Immature natural killer cell (primary cell): Measurements from ENCODE around the gene ZNF592. TPM values are rescaled to one million over a fixed set of nuclear protein-coding genes. Genes with fewer than 3 reads are reported as not detected.

Experiments
- DNase-seq, 3 donors: peaks; one replicate each; pipeline ENCODE4 v3.0.0; 2022; ENCODE audit warnings: mixed read lengths in 1 of 3
- H3K27ac Mint-ChIP-seq, 6 donors: one replicate each; pipeline ENCODE4 v1.8.0; 2020; ENCODE audit warnings: mixed read lengths in 6 of 6, mild to moderate bottlenecking in 5 of 6, inconsistent platforms in 4 of 6, moderate library complexity in 3 of 6
- H3K27me3 Mint-ChIP-seq, 3 donors: one replicate each; pipeline ENCODE4 v1.8.0; 2020 to 2021; ENCODE audit warnings: low read depth in 3 of 3, mild to moderate bottlenecking in 3 of 3, mixed read lengths in 3 of 3, moderate library complexity in 3 of 3, inconsistent platforms in 1 of 3
- H3K36me3 Mint-ChIP-seq, 3 donors: one replicate each; pipeline ENCODE4 v1.8.0; 2020; ENCODE audit warnings: mixed read lengths in 3 of 3, inconsistent platforms in 2 of 3, mild to moderate bottlenecking in 2 of 3
- H3K4me1 Mint-ChIP-seq, 2 donors: one replicate each; pipeline ENCODE4 v1.8.0; 2020; ENCODE audit warnings: inconsistent platforms in 2 of 2, mild to moderate bottlenecking in 2 of 2, mixed read lengths in 2 of 2, moderate library complexity in 1 of 2
- H3K4me3 Mint-ChIP-seq, 5 donors: one replicate each; pipeline ENCODE4 v1.8.0; 2020; ENCODE audit warnings: mild to moderate bottlenecking in 5 of 5, mixed read lengths in 5 of 5, inconsistent platforms in 3 of 5, moderate library complexity in 3 of 5
- H3K9me3 Mint-ChIP-seq, 6 donors: one replicate each; pipeline ENCODE4 v1.8.0; 2020; ENCODE audit warnings: mild to moderate bottlenecking in 6 of 6, mixed read lengths in 6 of 6, inconsistent platforms in 4 of 6, moderate library complexity in 3 of 6
- polyA plus RNA-seq, 3 donors: library from polyadenylated mRNA; unstranded; fragments of 300-500 nt; fragmentation: Illumina TruSeq; gene quantifications; one replicate each; pipeline ENCODE4 v1.2.3, GENCODE V29; 2021

The ZNF592 gene, protein sequence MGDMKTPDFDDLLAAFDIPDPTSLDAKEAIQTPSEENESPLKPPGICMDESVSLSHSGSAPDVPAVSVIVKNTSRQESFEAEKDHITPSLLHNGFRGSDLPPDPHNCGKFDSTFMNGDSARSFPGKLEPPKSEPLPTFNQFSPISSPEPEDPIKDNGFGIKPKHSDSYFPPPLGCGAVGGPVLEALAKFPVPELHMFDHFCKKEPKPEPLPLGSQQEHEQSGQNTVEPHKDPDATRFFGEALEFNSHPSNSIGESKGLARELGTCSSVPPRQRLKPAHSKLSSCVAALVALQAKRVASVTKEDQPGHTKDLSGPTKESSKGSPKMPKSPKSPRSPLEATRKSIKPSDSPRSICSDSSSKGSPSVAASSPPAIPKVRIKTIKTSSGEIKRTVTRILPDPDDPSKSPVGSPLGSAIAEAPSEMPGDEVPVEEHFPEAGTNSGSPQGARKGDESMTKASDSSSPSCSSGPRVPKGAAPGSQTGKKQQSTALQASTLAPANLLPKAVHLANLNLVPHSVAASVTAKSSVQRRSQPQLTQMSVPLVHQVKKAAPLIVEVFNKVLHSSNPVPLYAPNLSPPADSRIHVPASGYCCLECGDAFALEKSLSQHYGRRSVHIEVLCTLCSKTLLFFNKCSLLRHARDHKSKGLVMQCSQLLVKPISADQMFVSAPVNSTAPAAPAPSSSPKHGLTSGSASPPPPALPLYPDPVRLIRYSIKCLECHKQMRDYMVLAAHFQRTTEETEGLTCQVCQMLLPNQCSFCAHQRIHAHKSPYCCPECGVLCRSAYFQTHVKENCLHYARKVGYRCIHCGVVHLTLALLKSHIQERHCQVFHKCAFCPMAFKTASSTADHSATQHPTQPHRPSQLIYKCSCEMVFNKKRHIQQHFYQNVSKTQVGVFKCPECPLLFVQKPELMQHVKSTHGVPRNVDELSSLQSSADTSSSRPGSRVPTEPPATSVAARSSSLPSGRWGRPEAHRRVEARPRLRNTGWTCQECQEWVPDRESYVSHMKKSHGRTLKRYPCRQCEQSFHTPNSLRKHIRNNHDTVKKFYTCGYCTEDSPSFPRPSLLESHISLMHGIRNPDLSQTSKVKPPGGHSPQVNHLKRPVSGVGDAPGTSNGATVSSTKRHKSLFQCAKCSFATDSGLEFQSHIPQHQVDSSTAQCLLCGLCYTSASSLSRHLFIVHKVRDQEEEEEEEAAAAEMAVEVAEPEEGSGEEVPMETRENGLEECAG (N-terminal part only)
- 1 to 10 TPM; 2.1 to 10.0 (median 2.4) TPM for polyA plus RNA-seq

DNA sequence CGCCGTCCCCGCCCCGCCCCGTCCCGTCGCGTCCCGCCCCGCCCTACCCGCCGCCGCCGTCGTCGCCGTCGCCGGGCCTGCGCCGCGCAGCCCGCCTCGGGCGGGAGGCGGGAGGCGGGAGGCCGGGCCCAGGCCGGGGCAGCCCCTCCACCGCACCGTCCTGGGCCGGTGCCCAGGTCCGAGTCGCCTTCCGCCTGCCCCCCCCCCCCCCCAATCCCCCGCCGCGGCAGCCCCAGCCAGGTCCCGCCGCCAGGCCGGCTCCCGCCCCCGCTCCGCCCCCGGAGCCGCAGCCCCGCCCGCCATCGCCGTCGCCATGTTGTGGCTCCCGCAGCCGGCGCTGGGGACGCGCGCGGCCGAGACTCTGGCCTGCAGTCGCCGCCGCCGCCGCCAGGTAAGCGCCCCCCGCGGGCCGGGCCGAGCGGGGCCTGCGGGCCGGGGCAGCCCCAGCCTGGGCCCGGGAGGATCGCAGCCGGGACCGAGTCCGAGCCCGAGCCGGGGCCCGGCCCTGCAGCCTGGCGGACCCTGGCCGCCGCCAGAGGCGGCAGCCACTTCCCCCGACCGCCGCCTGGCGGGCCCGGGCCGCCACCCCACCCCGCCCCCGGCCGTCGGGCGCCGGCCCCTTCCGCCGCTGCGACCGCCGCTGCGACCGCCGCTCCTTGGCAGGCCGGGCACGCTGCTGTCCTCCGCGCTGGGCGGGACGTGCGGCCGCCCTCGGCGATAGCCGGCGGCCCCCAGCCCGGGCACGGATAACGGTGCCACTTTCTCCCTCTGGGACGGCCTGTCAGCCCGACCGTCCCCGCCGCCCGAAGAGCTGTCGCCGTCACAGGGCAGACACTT lies at the start of gene ZNF592:
ZNF592 (plus strand) TSS at position 319 of the 837 bp plus-strand sequence. CDS start 34,084 bp downstream, outside the sequence.
- Mint-ChIP-seq H3K9me3 (no peaks in the 10 kb centered on the region), H3K27ac (peak within 1 kb of the TSS; percentile 96 to 99 (median 98)), H3K36me3 (peaks cover 0 to 3% (median 0%) of the 10 kb centered on the region in 3 donors), H3K27me3 (peaks cover 8 to 20% (median 19%) of the 10 kb centered on the region in 3 donors), H3K4me1 (peaks cover 54 to 73% of the 10 kb centered on the region in 2 donors), H3K4me3 (peak within 1 kb of the TSS; percentile 97 to 98 (median 98))
- peak; percentile 84 to 85 (median 85) for DNase-seq

DNA sequence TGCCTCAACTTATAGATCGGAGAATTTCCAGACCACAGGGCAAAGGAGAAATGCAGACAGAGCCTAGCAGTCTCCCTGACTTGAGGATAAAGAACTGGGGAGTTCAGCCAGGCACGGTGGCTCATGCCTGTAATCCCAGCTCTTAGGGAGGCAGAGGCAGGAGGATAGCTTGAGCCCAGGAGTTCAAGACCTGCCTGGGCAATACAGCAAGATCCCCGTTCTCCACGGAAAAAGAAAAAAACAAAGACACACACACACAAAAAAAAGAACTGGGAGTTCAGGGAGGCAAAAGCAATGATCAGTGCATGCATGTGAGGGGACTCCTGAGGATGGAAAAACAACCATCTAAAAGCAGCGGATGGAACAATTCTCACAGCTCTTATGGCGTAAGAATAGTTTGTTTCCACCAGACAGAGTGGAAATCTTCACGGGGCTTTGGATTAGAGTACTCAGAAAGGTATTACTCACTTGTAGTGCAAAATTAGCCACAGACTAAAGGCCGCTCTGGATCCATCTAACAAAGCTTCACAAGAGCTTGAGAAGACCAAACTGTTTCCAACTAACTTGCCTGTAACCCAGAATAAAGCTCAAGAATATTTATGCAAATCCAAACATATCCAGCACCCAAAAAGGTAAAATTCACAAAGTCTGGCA lies 48.7 kb upstream of the ZNF592 start:
- Mint-ChIP-seq H3K27ac (peak overlapping the region in 5 of 6 donors; percentile 1 to 53 (median 5)), H3K36me3 (peaks cover 0 to 3% (median 0%) of the 10 kb centered on the region in 3 donors), H3K27me3 (no peaks in the 10 kb centered on the region), H3K9me3 (no peaks in the 10 kb centered on the region), H3K4me1 (peaks cover 61 to 81% of the 10 kb centered on the region in 2 donors), H3K4me3 (peak overlapping the region in 1 of 5 donors; percentile 2)
- DNase-seq = no peak

DNA sequence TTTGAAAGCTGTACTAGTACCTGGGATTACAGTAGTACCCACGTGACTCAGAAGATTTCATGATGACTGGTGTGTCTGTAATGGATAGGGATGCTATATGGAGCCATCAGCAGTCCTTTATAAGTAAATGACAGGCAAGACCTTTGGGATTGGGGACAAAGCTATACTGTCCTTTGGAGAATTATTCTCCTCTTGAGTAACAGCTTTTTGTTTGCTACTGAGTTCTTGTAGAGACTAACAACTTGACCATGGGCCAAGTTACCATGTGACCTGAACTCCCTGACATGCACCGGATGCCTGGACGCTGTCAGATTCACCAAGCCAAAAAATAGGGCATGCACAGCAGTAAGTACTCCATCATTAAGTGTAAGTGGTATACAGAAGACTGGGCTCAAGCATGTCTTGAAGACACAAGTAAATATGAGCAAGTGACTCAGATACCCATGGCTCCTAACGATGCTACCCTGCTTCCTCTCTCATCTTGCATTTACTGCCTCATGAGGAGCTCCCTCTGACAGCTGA lies 45.4 kb upstream of the ZNF592 start:
- H3K27me3 Mint-ChIP-seq = no peaks in the 10 kb centered on the region
- DNase-seq = no peak
- peak overlapping the region; percentile 21 to 84 (median 52) for H3K27ac Mint-ChIP-seq
- H3K4me3 Mint-ChIP-seq = no peak overlapping the region
- no peaks in the 10 kb centered on the region for H3K9me3 Mint-ChIP-seq
- peaks cover 0 to 3% (median 0%) of the 10 kb centered on the region in 3 donors for H3K36me3 Mint-ChIP-seq
- peaks cover 57 to 80% of the 10 kb centered on the region in 2 donors for H3K4me1 Mint-ChIP-seq

DNA sequence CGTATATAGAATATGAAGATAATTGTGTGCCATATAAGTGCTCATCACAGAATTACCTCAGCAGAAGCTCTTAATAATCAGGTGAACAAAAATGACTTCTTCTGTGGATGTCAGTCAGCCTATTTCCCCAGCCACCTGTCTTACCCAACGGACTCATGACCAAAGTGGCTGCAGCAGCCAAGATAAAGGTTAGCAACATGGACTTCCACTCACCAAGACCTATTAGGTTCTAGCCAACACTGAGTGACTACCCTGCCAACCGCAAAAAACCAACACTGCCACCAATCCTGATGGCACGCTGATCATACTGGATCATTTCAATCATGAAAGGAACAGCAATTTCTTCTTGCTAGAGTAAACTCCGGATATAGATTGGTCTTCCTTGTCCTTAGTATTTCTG lies 44.6 kb upstream of the ZNF592 start:
- peaks cover 59 to 80% of the 10 kb centered on the region in 2 donors for H3K4me1 Mint-ChIP-seq
- H3K27ac Mint-ChIP-seq = peak overlapping the region in 4 of 6 donors; percentile 36 to 84 (median 75)
- no peak for DNase-seq
- no peaks in the 10 kb centered on the region for H3K9me3 Mint-ChIP-seq
- no peak overlapping the region for H3K4me3 Mint-ChIP-seq
- H3K27me3 Mint-ChIP-seq = no peaks in the 10 kb centered on the region
- H3K36me3 Mint-ChIP-seq = peaks cover 0 to 5% (median 0%) of the 10 kb centered on the region in 3 donors

DNA sequence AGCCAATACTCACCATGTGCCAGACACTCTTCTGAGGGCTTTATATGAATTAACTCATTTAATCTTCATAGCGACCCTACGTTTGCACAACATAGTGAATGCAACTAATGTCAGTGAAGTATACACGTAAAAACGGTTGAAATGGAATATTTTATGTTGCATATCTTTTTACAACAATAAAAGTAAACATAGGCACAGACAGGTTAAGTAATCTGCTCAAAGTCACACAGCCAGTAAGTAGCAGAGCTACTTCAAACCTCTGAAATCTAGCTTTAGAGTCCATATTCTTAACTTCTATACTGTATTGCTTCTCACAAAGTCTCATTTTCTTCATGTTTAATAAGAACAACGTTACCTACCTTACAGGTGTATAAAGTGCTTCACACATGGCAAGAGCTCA lies 34.0 kb upstream of the ZNF592 start:
- Mint-ChIP-seq H3K9me3 (no peaks in the 10 kb centered on the region), H3K4me3 (peak overlapping the region; percentile 93 to 100 (median 98)), H3K27ac (peak overlapping the region in 4 of 6 donors; percentile 36 to 99 (median 74)), H3K27me3 (peaks cover 2 to 7% (median 4%) of the 10 kb centered on the region in 3 donors), H3K4me1 (peaks cover 42 to 44% of the 10 kb centered on the region in 2 donors), H3K36me3 (no peaks in the 10 kb centered on the region)
- no peak for DNase-seq

DNA sequence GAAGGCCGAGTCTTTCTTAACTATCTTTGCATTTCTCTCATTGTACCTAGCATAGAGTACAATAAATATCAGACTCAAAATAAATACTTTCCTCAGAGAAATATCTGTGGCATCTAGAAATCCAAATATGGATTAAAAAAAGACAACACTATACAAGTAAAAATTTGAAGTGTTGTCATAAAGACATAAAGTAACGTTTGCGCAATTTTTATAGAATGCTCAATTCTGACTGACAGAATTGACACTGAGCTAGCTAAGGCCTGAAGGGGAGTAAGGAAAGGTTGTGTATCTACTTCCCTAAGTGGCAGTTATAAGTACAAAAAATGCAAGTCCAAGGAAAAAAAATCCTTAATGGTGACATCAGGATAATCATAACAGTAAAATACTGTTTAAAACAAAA lies 33.6 kb upstream of the ZNF592 start:
- Mint-ChIP-seq H3K36me3 (no peaks in the 10 kb centered on the region), H3K9me3 (no peaks in the 10 kb centered on the region), H3K4me3 (peak overlapping the region; percentile 93 to 100 (median 98)), H3K4me1 (peaks cover 42 to 45% of the 10 kb centered on the region in 2 donors), H3K27me3 (peaks cover 2 to 7% (median 4%) of the 10 kb centered on the region in 3 donors), H3K27ac (peak overlapping the region; percentile 94 to 99 (median 98))
- no peak for DNase-seq

DNA sequence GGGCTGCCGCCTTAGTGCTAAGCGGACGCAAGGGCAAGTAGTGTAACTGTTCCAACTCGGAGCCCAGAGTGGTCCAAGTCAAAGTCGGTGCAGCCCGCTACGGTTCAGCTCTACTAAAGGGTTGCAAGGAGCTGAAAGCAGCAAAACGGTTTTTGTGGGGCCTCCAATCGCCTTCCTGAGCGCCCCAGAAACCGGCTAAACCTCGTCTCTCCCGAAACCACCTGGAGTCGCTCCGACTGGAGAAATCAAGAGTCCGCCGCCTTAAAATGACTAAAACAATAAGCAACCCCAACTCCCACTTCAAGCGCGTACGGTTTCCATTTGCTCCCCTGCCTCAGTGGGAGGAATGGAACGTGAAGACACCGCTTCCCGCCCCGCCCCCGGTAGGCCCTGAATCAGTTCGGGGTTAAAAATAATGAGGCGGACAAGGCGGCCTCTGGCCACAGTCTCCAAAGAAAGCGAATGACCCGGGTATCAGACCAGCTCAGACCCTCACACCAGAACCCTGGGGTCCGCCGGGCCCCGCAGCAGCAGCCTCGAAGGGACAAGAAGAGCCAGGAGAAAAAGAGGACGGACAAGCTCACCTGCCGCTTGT lies 32.9 kb upstream of the ZNF592 start:
- Mint-ChIP-seq H3K36me3 (no peaks in the 10 kb centered on the region), H3K27ac (peak overlapping the region; percentile 94 to 99 (median 98)), H3K4me1 (peaks cover 42 to 45% of the 10 kb centered on the region in 2 donors), H3K27me3 (peaks cover 2 to 7% (median 4%) of the 10 kb centered on the region in 3 donors), H3K9me3 (no peaks in the 10 kb centered on the region), H3K4me3 (peak overlapping the region; percentile 93 to 100 (median 98))
- peak in 1 of 3 donors; percentile 5 for DNase-seq

DNA sequence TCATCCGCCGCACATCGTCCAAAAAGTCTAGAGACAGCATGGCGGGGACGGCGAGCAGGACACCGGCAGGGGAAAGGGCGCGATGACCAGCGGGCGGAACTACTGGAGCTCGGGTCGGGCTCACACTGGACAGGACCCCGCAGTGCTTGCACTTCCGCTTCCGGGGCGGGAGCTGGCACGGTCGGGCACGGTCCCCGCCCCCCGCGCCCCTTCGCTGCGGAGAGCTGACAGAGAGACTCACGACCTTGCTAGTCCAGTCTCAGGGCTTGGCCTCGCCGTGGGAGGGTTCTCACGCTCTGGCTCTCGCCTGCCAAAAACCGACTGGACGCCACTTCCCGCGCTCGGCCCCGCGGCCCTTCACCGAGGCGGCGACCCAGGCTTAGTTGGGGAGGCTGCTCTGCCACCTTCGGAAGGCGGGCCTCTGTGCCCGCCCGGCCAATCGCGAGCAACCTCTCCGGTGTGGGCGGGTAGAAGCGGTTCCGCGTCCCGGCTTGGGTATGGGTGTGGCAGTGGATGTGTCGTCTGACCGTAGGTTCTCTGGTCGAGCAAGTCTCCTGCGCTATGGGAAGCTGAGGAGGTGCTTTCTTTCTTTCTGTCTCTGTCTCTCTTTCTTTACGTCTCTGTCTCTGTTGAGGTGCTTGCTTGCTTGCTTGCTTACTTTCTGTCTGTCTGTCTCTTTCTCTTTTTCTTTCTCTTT lies 32.2 kb upstream of the ZNF592 start, which contains the start of gene SEC11A:
SEC11A (minus strand) TSS at position 104 of the 697 bp plus-strand sequence; CDS start at position 40, 64 bp downstream.
- peaks cover 47 to 48% of the 10 kb centered on the region in 2 donors for H3K4me1 Mint-ChIP-seq
- H3K9me3 Mint-ChIP-seq = no peaks in the 10 kb centered on the region

DNA sequence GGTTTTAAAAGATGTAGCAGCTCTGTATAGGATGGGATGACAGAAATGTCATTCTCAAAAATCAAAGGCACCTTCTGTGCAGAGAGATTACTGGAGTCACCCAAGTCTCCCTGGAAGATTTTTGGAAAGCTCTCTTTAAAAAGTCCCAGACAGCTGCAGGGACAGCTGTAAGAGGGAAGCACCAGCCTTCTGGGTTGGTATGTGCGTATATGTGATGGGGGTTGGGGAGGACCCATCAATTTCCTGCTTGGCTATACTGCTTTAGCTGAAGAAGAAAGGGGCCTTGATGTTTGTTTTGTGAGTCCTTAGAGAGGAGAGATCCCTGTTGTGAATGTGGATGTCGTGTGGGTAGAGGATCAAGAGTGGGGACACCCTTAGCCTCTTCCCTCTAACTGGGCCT lies 27.0 kb upstream of the ZNF592 start:
- peaks cover 0 to 7% (median 0%) of the 10 kb centered on the region in 3 donors for H3K27me3 Mint-ChIP-seq
- peak overlapping the region in 5 of 6 donors; percentile 23 to 65 (median 40) for H3K27ac Mint-ChIP-seq
- DNase-seq = no peak
- peak overlapping the region in 3 of 5 donors; percentile 1 to 4 (median 2) for H3K4me3 Mint-ChIP-seq
- H3K36me3 Mint-ChIP-seq = no peaks in the 10 kb centered on the region
- no peaks in the 10 kb centered on the region for H3K9me3 Mint-ChIP-seq
- H3K4me1 Mint-ChIP-seq = peaks cover 45 to 56% of the 10 kb centered on the region in 2 donors

More for the DNA sequence above, 32.2 kb upstream of the ZNF592 start, which contains the start of gene SEC11A:
- Mint-ChIP-seq H3K4me3 (peak within 1 kb of the TSS; percentile 93 to 100 (median 98)), H3K36me3 (no peaks in the 10 kb centered on the region), H3K27me3 (peaks cover 2 to 7% (median 4%) of the 10 kb centered on the region in 3 donors), H3K27ac (peak within 1 kb of the TSS; percentile 94 to 99 (median 98))
- peak; percentile 93 to 94 (median 94) for DNase-seq

DNA sequence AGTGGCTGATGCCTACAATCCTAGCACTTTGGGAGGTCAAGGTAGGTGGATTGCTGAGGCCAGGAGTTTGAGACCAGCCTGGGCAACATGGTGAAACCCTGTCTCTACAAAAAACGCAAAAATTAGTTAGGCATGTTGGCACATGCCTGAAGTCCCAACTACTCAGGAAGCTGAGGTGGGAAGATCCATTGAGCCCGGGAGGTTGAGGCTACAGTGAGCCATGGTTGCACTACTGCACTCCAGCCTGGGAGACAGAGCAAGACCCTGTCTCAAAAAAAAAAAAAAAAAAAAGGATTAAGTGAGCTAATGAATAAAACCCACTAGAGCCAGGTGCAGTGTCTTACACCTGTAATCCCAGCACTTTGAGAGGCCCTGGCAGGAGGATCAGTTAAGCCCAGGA lies 25.8 kb upstream of the ZNF592 start:
- Mint-ChIP-seq H3K9me3 (no peaks in the 10 kb centered on the region), H3K36me3 (no peaks in the 10 kb centered on the region), H3K4me3 (no peak overlapping the region), H3K27ac (peak overlapping the region in 1 of 6 donors; percentile 61), H3K27me3 (peaks cover 0 to 3% (median 0%) of the 10 kb centered on the region in 3 donors), H3K4me1 (peaks cover 39 to 49% of the 10 kb centered on the region in 2 donors)
- no peak for DNase-seq
